ENCODE data around the gene SLC44A1.

Gene SLC44A1

DNA sequence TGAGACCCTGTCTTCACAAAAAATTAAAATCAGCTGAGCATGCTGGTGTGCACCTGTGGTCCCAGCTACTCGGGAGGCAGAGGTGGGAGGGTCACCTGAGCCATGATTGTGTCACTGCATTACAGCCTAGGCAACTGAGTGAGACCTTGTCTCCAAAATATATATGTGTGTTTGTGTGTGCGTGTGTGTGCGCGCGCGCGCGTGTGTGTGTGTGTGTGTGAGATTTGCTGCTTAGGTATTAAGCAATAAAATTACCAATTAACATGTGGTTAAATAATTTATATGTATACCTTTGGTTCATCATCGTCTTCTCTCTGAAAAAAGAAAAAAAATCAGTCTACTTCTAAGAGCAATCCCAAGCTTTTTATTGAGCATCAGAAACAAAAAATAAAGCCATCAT is 117.4 kb downstream of the SLC44A1 start:
- Histone ChIP-seq H3K4me1 (ENCODE audit: control insufficient read depth in 2 of 2, insufficient read depth in 1 of 2, low read depth in 1 of 2, low read length in 2 of 2) (no peaks in the 10 kb centered on the region), H3K23ac (ENCODE audit: low read depth, low read length, poor library complexity) (no peak overlapping the region), H3K9me3 (replicated peaks in 1 of 2; ENCODE audit: control insufficient read depth in 2 of 2, insufficient read depth in 1 of 2, low read depth in 1 of 2, low read length in 2 of 2) (no peaks in the 10 kb centered on the region), H3K27me3 (ENCODE audit: control insufficient read depth in 3 of 3, insufficient read depth in 3 of 3, low read depth in 1 of 3, low read length in 3 of 3) (no peaks in the 10 kb centered on the region), H3K4me2 (ENCODE audit: insufficient read depth, low read length, poor library complexity, severe bottlenecking) (no peak overlapping the region), H2BK12ac (ENCODE audit: low read length) (no peak overlapping the region), H3K9ac (ENCODE audit: low read depth, low read length, poor library complexity) (no peak overlapping the region), H4K8ac (ENCODE audit: low read depth, low read length) (no peak overlapping the region), H3K4ac (ENCODE audit: low read length) (no peak overlapping the region), H2BK120ac (ENCODE audit: low read depth, low read length) (no peak overlapping the region), H4K91ac (ENCODE audit: low read depth, low read length, poor library complexity) (no peak overlapping the region), H3K79me1 (ENCODE audit: low read depth, low read length) (no peaks in the 10 kb centered on the region), H2BK5ac (ENCODE audit: low read length) (no peak overlapping the region), H3K18ac (ENCODE audit: low read length) (no peak overlapping the region), H3K27ac (replicated peaks; ENCODE audit: low read length) (no peak overlapping the region), H2AK5ac (ENCODE audit: low read depth, low read length) (no peak overlapping the region), H3K36me3 (replicated peaks in 1 of 2; ENCODE audit: control insufficient read depth in 2 of 2, insufficient read depth in 2 of 2, low read length in 2 of 2) (no peaks in the 10 kb centered on the region), H2AFZ (ENCODE audit: low read length) (no peak overlapping the region), H3K14ac (ENCODE audit: low read length) (no peak overlapping the region), H3K4me3 (ENCODE audit: low read length in 2 of 2) (no peak overlapping the region), H2BK15ac (ENCODE audit: low read length) (no peak overlapping the region)
- DNase-seq (ENCODE audit: low spot score): no peak
- no CpG with 5 or more reads among the region's 9 CpGs for WGBS, 2 donors (ENCODE audit: extremely low coverage in 2 of 2, insufficient read length in 2 of 2, insufficient replicate concordance in 1 of 2)

DNA sequence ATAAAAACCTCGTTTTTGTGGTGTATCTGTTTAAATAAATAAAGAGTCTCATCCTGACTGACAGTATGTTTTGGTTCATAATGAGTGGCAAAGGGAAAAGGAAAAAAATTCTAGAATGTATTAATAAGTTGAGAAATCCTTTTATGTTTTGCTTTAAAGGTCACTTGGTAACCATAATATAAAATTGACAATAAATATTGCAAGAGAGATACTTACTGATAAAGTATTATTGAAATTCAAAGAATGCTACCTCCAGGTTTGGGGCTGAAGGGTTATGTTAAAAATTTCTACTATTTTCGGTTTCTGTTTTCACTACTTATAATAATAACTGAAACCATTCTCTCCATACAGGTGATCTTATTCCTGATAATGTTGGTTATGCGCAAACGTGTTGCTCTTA is 118.0 kb downstream of the SLC44A1 start:
- Histone ChIP-seq H4K91ac (ENCODE audit: low read depth, low read length, poor library complexity) (no peak overlapping the region), H2AK5ac (ENCODE audit: low read depth, low read length) (no peak overlapping the region), H3K27me3 (ENCODE audit: control insufficient read depth in 3 of 3, insufficient read depth in 3 of 3, low read depth in 1 of 3, low read length in 3 of 3) (no peaks in the 10 kb centered on the region), H3K18ac (ENCODE audit: low read length) (no peak overlapping the region), H3K9ac (ENCODE audit: low read depth, low read length, poor library complexity) (no peak overlapping the region), H2BK15ac (ENCODE audit: low read length) (no peak overlapping the region), H3K79me1 (ENCODE audit: low read depth, low read length) (no peaks in the 10 kb centered on the region), H3K9me3 (replicated peaks in 1 of 2; ENCODE audit: control insufficient read depth in 2 of 2, insufficient read depth in 1 of 2, low read depth in 1 of 2, low read length in 2 of 2) (no peaks in the 10 kb centered on the region), H2BK5ac (ENCODE audit: low read length) (no peak overlapping the region), H3K36me3 (replicated peaks in 1 of 2; ENCODE audit: control insufficient read depth in 2 of 2, insufficient read depth in 2 of 2, low read length in 2 of 2) (no peaks in the 10 kb centered on the region), H3K14ac (ENCODE audit: low read length) (no peak overlapping the region), H3K23ac (ENCODE audit: low read depth, low read length, poor library complexity) (no peak overlapping the region), H2AFZ (ENCODE audit: low read length) (no peak overlapping the region), H4K8ac (ENCODE audit: low read depth, low read length) (no peak overlapping the region), H2BK120ac (ENCODE audit: low read depth, low read length) (no peak overlapping the region), H3K4ac (ENCODE audit: low read length) (no peak overlapping the region), H3K4me2 (ENCODE audit: insufficient read depth, low read length, poor library complexity, severe bottlenecking) (no peak overlapping the region), H3K27ac (replicated peaks; ENCODE audit: low read length) (no peak overlapping the region), H3K4me1 (ENCODE audit: control insufficient read depth in 2 of 2, insufficient read depth in 1 of 2, low read depth in 1 of 2, low read length in 2 of 2) (no peaks in the 10 kb centered on the region), H3K4me3 (ENCODE audit: low read length in 2 of 2) (no peak overlapping the region), H2BK12ac (ENCODE audit: low read length) (no peak overlapping the region)
- no CpG with 5 or more reads among the region's 4 CpGs for WGBS, 2 donors (ENCODE audit: extremely low coverage in 2 of 2, insufficient read length in 2 of 2, insufficient replicate concordance in 1 of 2)
- no peak for DNase-seq (ENCODE audit: low spot score)

DNA sequence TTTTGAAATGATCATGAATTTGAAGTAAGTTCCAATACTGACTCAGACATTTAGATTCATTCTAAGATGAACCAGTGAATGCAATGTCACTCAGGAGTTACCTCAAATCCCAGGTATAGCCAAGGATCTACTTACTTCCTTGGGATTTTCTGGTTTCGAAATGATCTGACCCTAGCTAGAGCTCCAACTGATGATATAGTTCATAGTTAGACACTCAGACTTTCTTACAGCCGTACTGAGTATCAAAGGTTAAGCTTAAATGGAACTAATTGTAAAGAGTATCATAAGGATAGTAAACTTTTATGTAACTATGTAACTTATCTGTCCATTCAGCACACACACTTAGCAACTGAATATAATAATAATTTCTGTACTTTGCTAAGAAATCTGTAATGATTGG is 119.4 kb downstream of the SLC44A1 start:
- Histone ChIP-seq H3K4ac (ENCODE audit: low read length) (no peak overlapping the region), H3K27ac (replicated peaks; ENCODE audit: low read length) (no peak overlapping the region), H3K4me1 (ENCODE audit: control insufficient read depth in 2 of 2, insufficient read depth in 1 of 2, low read depth in 1 of 2, low read length in 2 of 2) (no peaks in the 10 kb centered on the region), H2AFZ (ENCODE audit: low read length) (no peak overlapping the region), H3K18ac (ENCODE audit: low read length) (no peak overlapping the region), H3K4me3 (ENCODE audit: low read length in 2 of 2) (no peak overlapping the region), H3K14ac (ENCODE audit: low read length) (no peak overlapping the region), H3K23ac (ENCODE audit: low read depth, low read length, poor library complexity) (no peak overlapping the region), H2AK5ac (ENCODE audit: low read depth, low read length) (no peak overlapping the region), H3K27me3 (ENCODE audit: control insufficient read depth in 3 of 3, insufficient read depth in 3 of 3, low read depth in 1 of 3, low read length in 3 of 3) (no peaks in the 10 kb centered on the region), H2BK12ac (ENCODE audit: low read length) (no peak overlapping the region), H3K36me3 (replicated peaks in 1 of 2; ENCODE audit: control insufficient read depth in 2 of 2, insufficient read depth in 2 of 2, low read length in 2 of 2) (no peaks in the 10 kb centered on the region), H3K9ac (ENCODE audit: low read depth, low read length, poor library complexity) (no peak overlapping the region), H2BK120ac (ENCODE audit: low read depth, low read length) (no peak overlapping the region), H3K4me2 (ENCODE audit: insufficient read depth, low read length, poor library complexity, severe bottlenecking) (no peak overlapping the region), H2BK15ac (ENCODE audit: low read length) (no peak overlapping the region), H4K8ac (ENCODE audit: low read depth, low read length) (no peak overlapping the region), H3K9me3 (replicated peaks in 1 of 2; ENCODE audit: control insufficient read depth in 2 of 2, insufficient read depth in 1 of 2, low read depth in 1 of 2, low read length in 2 of 2) (no peaks in the 10 kb centered on the region), H2BK5ac (ENCODE audit: low read length) (no peak overlapping the region), H3K79me1 (ENCODE audit: low read depth, low read length) (no peaks in the 10 kb centered on the region), H4K91ac (ENCODE audit: low read depth, low read length, poor library complexity) (no peak overlapping the region)
- WGBS, 2 donors (ENCODE audit: extremely low coverage in 2 of 2, insufficient read length in 2 of 2, insufficient replicate concordance in 1 of 2): no CpG with 5 or more reads among the region's 2 CpGs
- no peak for DNase-seq (ENCODE audit: low spot score)

DNA sequence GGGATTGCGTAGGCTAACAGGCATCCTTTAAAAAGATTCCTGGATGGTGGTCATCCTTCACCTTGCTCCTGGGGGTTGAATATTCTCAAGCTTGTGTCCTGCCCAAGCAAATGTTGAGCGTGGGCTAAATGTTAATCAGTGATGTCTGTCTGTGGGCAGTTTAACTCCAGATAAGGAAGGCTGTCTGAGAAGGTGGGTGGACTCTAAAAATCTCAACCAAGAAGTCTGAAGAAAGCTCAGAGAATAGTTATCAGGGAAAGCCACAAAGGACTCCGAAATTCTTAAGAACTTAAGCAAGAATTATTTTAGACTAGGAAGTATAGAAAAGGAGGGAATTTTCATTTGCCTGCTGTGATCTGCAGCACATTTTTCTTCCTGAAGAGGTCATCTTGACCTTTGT is 125.5 kb downstream of the SLC44A1 start:
- Histone ChIP-seq H3K4ac (ENCODE audit: low read length) (no peak overlapping the region), H2AFZ (ENCODE audit: low read length) (no peak overlapping the region), H4K8ac (ENCODE audit: low read depth, low read length) (no peak overlapping the region), H3K4me1 (ENCODE audit: control insufficient read depth in 2 of 2, insufficient read depth in 1 of 2, low read depth in 1 of 2, low read length in 2 of 2) (no peaks in the 10 kb centered on the region), H3K27ac (replicated peaks; ENCODE audit: low read length) (no peak overlapping the region), H3K18ac (ENCODE audit: low read length) (no peak overlapping the region), H2AK5ac (ENCODE audit: low read depth, low read length) (no peak overlapping the region), H2BK12ac (ENCODE audit: low read length) (no peak overlapping the region), H3K4me3 (ENCODE audit: low read length in 2 of 2) (no peak overlapping the region), H2BK5ac (ENCODE audit: low read length) (no peak overlapping the region), H3K14ac (ENCODE audit: low read length) (no peak overlapping the region), H4K91ac (ENCODE audit: low read depth, low read length, poor library complexity) (no peak overlapping the region), H2BK15ac (ENCODE audit: low read length) (no peak overlapping the region), H3K4me2 (ENCODE audit: insufficient read depth, low read length, poor library complexity, severe bottlenecking) (no peak overlapping the region), H3K9ac (ENCODE audit: low read depth, low read length, poor library complexity) (no peak overlapping the region), H3K27me3 (ENCODE audit: control insufficient read depth in 3 of 3, insufficient read depth in 3 of 3, low read depth in 1 of 3, low read length in 3 of 3) (no peaks in the 10 kb centered on the region), H3K9me3 (replicated peaks in 1 of 2; ENCODE audit: control insufficient read depth in 2 of 2, insufficient read depth in 1 of 2, low read depth in 1 of 2, low read length in 2 of 2) (no peaks in the 10 kb centered on the region), H3K79me1 (ENCODE audit: low read depth, low read length) (no peaks in the 10 kb centered on the region), H3K36me3 (replicated peaks in 1 of 2; ENCODE audit: control insufficient read depth in 2 of 2, insufficient read depth in 2 of 2, low read length in 2 of 2) (no peaks in the 10 kb centered on the region), H3K23ac (ENCODE audit: low read depth, low read length, poor library complexity) (no peak overlapping the region), H2BK120ac (ENCODE audit: low read depth, low read length) (no peak overlapping the region)
- WGBS, 2 donors (ENCODE audit: extremely low coverage in 2 of 2, insufficient read length in 2 of 2, insufficient replicate concordance in 1 of 2): no CpG with 5 or more reads among the region's 3 CpGs
- no peak for DNase-seq (ENCODE audit: low spot score)
